B cell (primary cell): ENCODE measurements around the gene BBX. TPM values are rescaled to one million over a fixed set of nuclear protein-coding genes. Genes with fewer than 3 reads are reported as not detected.

ENCODE experiments used
- ATAC-seq: fragments of 200-7000 bp; cut with Tn5 transposase; one replicate; pipeline ENCODE4 v1.10.0; 2021; ENCODE audit warnings: low read depth, mild to moderate bottlenecking, moderate number of reproducible peaks, moderate library complexity
- CTCF ChIA-PET: fragments of 350-600 bp; sonication (Branson Sonifier 250); formaldehyde crosslinking; loops from one replicate; lab custom pipeline; 2021; ENCODE audit warnings: antibody characterized with exemption, inconsistent platforms; lab: Charles Lee
- POLR2A ChIA-PET: fragments of 350-600 bp; sonication (Branson Sonifier 250); formaldehyde crosslinking; loops from one replicate; lab custom pipeline; 2021; ENCODE audit warnings: antibody characterized with exemption; lab: Charles Lee
- DNase-seq: peaks from one replicate; pipeline ENCODE4 v3.0.0; 2013
- H2AFZ ChIP-seq: 2 replicates; pipeline ENCODE4 v1.6.1; 2012; ENCODE audit warnings: mild to moderate bottlenecking, low read depth, low read length; ENCODE audit not compliant: insufficient read depth, poor library complexity, severe bottlenecking
- H3K27ac ChIP-seq, 2 donors: 1 replicate in 1 of 2; 2 replicates in 1 of 2; pipeline ENCODE4 v1.5.1; 2012 to 2013; ENCODE audit warnings: low read length in 2 of 2, mild to moderate bottlenecking in 2 of 2, moderate library complexity in 1 of 2
- H3K27me3 ChIP-seq, 4 experiments: fragments of 200-600 bp in 1 of 4; sonication (generic) in 1 of 4; replicated peaks in 1 of 4; 1 replicate in 2 of 4; 2 replicates in 2 of 4; pipeline versions ENCODE4 v1.6.1 to v1.7.0; 2013 to 2016; ENCODE audit warnings: low read length in 3 of 4, mild to moderate bottlenecking in 2 of 4, mixed read lengths in 1 of 4, moderate library complexity in 1 of 4; ENCODE audit not compliant: insufficient read depth in 4 of 4, control insufficient read depth in 3 of 4; ENCODE audit errors: control extremely low read depth in 1 of 4
- H3K36me3 ChIP-seq, 2 experiments: replicated peaks in 1 of 2; 1 replicate in 1 of 2; 2 replicates in 1 of 2; pipeline versions ENCODE4 v1.6.1 to v1.7.1; 2013; ENCODE audit warnings: low read length in 1 of 2; ENCODE audit not compliant: insufficient read depth in 2 of 2, control insufficient read depth in 1 of 2; ENCODE audit errors: control extremely low read depth in 1 of 2, extremely low read depth in 1 of 2
- H3K4me1 ChIP-seq, 2 donors: fragments of 200-600 bp in 1 of 2; sonication (generic) in 1 of 2; 1 replicate in 1 of 2; 2 replicates in 1 of 2; pipeline versions ENCODE4 v1.5.1 to v1.6.1; 2013 to 2017; ENCODE audit warnings: low read length in 2 of 2; ENCODE audit not compliant: control insufficient read depth in 2 of 2, insufficient read depth in 2 of 2
- H3K4me2 ChIP-seq: replicated peaks from 2 replicates; pipeline ENCODE3; 2012; ENCODE audit warnings: mild to moderate bottlenecking, low read depth, low read length; ENCODE audit not compliant: poor library complexity, severe bottlenecking
- H3K4me3 ChIP-seq, 5 experiments: fragments of 200-600 bp in 1 of 5; sonication (generic) in 1 of 5; 1 replicate in 3 of 5; 2 replicates in 2 of 5; pipeline versions ENCODE4 v1.5.1 to v1.7.0; 2011 to 2016; ENCODE audit warnings: low read length in 4 of 5, mild to moderate bottlenecking in 4 of 5, low read depth in 2 of 5, control low read depth in 1 of 5, moderate library complexity in 1 of 5; ENCODE audit not compliant: insufficient read depth in 1 of 5; ENCODE audit errors: control extremely low read depth in 1 of 5, extremely low read depth in 1 of 5
- H3K79me2 ChIP-seq: fragments of 200-600 bp; sonication (generic); one replicate; pipeline ENCODE4 v1.6.0; 2016; ENCODE audit warnings: low read length; ENCODE audit not compliant: control insufficient read depth, insufficient read depth
- H3K9ac ChIP-seq: fragments of 200-600 bp; sonication (generic); 2 replicates; pipeline ENCODE4 v1.6.1; 2017; ENCODE audit warnings: mild to moderate bottlenecking, low read length, moderate library complexity
- H3K9me3 ChIP-seq, 3 donors: one replicate each; pipeline versions ENCODE4 v1.6.1 to v1.7.1; 2013; ENCODE audit warnings: low read length in 2 of 3; ENCODE audit not compliant: control insufficient read depth in 2 of 3, insufficient read depth in 1 of 3; ENCODE audit errors: control extremely low read depth in 1 of 3
- H4K20me1 ChIP-seq: 2 replicates; pipeline ENCODE4 v1.6.0; 2012; ENCODE audit warnings: mild to moderate bottlenecking, low read length; ENCODE audit not compliant: insufficient read depth, control insufficient read depth, poor library complexity, severe bottlenecking
- H3K27ac Mint-ChIP-seq: one replicate; pipeline ENCODE4 v1.8.0; 2021; ENCODE audit warnings: mixed read lengths
- H3K27me3 Mint-ChIP-seq: one replicate; pipeline ENCODE4 v1.8.0; 2021; ENCODE audit warnings: mixed read lengths
- H3K4me1 Mint-ChIP-seq: one replicate; pipeline ENCODE4 v1.8.0; 2021; ENCODE audit warnings: mixed read lengths
- H3K4me3 Mint-ChIP-seq: one replicate; pipeline ENCODE4 v1.8.0; 2021; ENCODE audit warnings: mixed read lengths
- H3K9me3 Mint-ChIP-seq: one replicate; pipeline ENCODE4 v1.8.0; 2022; ENCODE audit warnings: mixed read lengths; ENCODE audit not compliant: insufficient read depth
- EZH2 ChIP-seq: IDR thresholded peaks from 2 replicates; pipeline ENCODE4 v1.6.1; 2012; ENCODE audit warnings: borderline replicate concordance, low read depth, mild to moderate bottlenecking, moderate library complexity, low read length; ENCODE audit not compliant: insufficient read depth, poor library complexity, severe bottlenecking
- WGBS: methylation state at CpG from one replicate; pipeline ENCODE4 v1.1.5; 2013; ENCODE audit warnings: missing lambda C conversion rate; ENCODE audit not compliant: insufficient coverage; 5-methylcytosine and 5-hydroxymethylcytosine counted together
- intact Hi-C: fragments of 100-400 bp; cut with micrococcal nuclease; formaldehyde crosslinking; loops from one replicate; pipeline ENCODE4 v1.10.0; 2022
- polyA plus RNA-seq: library from polyadenylated mRNA; depleted of rRNA; stranded (reverse); fragments of >200 nt; gene quantifications from 2 replicates; pipeline ENCODE4 v1.2.3, GENCODE V29; 2012
- total RNA-seq, 2 donors: library from RNA; stranded (reverse); fragments of 120-200 nt in 1 of 2; gene quantifications; 1 replicate in 1 of 2; 2 replicates in 1 of 2; pipeline versions ENCODE4 v1.2.3 to v1.2.4, GENCODE V29; 2013 to 2022
- TF ChIP-seq, protein P1 (sequence below): fragments of 200-600 bp; IDR thresholded peaks from one replicate; pipeline ENCODE4 v1.8.0; 2022; ENCODE audit warnings: antibody characterized with exemption, mild to moderate bottlenecking

The BBX gene
- total and polyA plus RNA-seq, 2 donors (not counting 1 experiment from before 2014, with no cell fraction given), result 27.8 to 133 TPM

DNA sequence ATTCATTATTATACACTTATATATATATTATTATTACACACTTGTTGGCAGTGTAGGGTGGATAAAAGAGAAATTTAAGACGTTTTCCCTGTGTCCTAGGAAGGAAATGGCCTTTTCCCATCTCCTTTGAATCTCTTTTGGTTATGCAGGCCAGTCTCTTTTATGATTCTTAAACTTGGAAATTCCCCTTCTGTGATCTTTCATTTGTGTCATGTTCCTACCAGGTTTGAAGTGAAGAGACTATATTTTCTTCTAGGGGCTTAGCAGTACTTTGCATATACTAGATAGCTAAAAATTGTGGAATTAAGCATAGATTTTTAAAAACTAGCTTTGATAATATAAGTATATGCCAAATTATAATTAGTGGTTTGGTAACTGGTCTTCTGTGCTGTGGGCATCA, 58.5 kb downstream of the BBX start:
- intact Hi-C loops, result no loop called here

GRCh38 chr3:107588217-107588616, 65.5 kb downstream of the BBX start:
- H2AFZ ChIP-seq, result no peak overlapping the region
- no peaks in the 10 kb centered on the region for H3K9me3 ChIP-seq
- ATAC-seq, result no peak
- Mint-ChIP-seq H3K9me3 (no peaks in the 10 kb centered on the region), H3K27me3 (no peaks in the 10 kb centered on the region), H3K27ac (peak overlapping the region; percentile 4), H3K4me1 (peaks cover 12% of the 10 kb centered on the region), H3K4me3 (no peak overlapping the region)
- no peak for DNase-seq
- H3K4me3 ChIP-seq, result no peak overlapping the region
- CTCF ChIA-PET, result interaction anchor here (0.6 to 1.4 kb wide), 3 partner anchors 153 to 262 kb away, joined by 3 to 5 read pairs (median 5); no protein-coding TSS in a partner anchor
- H3K27ac ChIP-seq, result no peak overlapping the region
- H3K4me2 ChIP-seq, result no peak overlapping the region
- intact Hi-C loops, result no loop called here
- TF ChIP-seq, protein P1, sequence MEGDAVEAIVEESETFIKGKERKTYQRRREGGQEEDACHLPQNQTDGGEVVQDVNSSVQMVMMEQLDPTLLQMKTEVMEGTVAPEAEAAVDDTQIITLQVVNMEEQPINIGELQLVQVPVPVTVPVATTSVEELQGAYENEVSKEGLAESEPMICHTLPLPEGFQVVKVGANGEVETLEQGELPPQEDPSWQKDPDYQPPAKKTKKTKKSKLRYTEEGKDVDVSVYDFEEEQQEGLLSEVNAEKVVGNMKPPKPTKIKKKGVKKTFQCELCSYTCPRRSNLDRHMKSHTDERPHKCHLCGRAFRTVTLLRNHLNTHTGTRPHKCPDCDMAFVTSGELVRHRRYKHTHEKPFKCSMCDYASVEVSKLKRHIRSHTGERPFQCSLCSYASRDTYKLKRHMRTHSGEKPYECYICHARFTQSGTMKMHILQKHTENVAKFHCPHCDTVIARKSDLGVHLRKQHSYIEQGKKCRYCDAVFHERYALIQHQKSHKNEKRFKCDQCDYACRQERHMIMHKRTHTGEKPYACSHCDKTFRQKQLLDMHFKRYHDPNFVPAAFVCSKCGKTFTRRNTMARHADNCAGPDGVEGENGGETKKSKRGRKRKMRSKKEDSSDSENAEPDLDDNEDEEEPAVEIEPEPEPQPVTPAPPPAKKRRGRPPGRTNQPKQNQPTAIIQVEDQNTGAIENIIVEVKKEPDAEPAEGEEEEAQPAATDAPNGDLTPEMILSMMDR, result no peak
- no peak for TF ChIP-seq EZH2
- no peak overlapping the region for H3K9ac ChIP-seq
- no peaks in the 10 kb centered on the region for H3K27me3 ChIP-seq
- H3K36me3 ChIP-seq, result peaks cover 0 to 6% of the 10 kb centered on the region in 2 experiments
- peaks cover 46% of the 10 kb centered on the region for H3K79me2 ChIP-seq
- no peaks in the 10 kb centered on the region for H3K4me1 ChIP-seq
- POLR2A ChIA-PET, result no interaction called here
- H4K20me1 ChIP-seq, result peaks cover 12% of the 10 kb centered on the region
- WGBS, result 100% methylated on average over 1 of the region's 1 CpG

More for the DNA sequence above, 58.5 kb downstream of the BBX start:
- Histone ChIP-seq H3K27me3 (no peaks in the 10 kb centered on the region), H3K4me2 (no peak overlapping the region), H3K36me3 (peaks cover 2 to 6% of the 10 kb centered on the region in 2 experiments), H3K27ac (no peak overlapping the region), H3K4me3 (no peak overlapping the region), H3K79me2 (peaks cover 15% of the 10 kb centered on the region), H3K4me1 (no peaks in the 10 kb centered on the region), H3K9ac (no peak overlapping the region), H2AFZ (no peak overlapping the region), H4K20me1 (peaks cover 25% of the 10 kb centered on the region), H3K9me3 (no peaks in the 10 kb centered on the region)
- H3K27ac Mint-ChIP-seq, result no peak overlapping the region
- no peak for ATAC-seq
- peaks cover 24% of the 10 kb centered on the region for H3K4me1 Mint-ChIP-seq
- no CpG with 5 or more reads among the region's 1 CpG for WGBS
- no peaks in the 10 kb centered on the region for H3K27me3 Mint-ChIP-seq
- POLR2A ChIA-PET, result no interaction called here
- no peak overlapping the region for H3K4me3 Mint-ChIP-seq
- DNase-seq, result no peak
- no peak for TF ChIP-seq EZH2
- TF ChIP-seq, protein P1, result no peak
- H3K9me3 Mint-ChIP-seq, result no peaks in the 10 kb centered on the region
- CTCF ChIA-PET, result interaction anchor here (0.8 kb wide), 1 partner anchor 309 kb away, joined by 3 read pairs; no protein-coding TSS in a partner anchor
